IPS-18c (cell line): ENCODE data around the gene RGMA.
"Not testable (repeated sequence)": the region's sequence is repeated elsewhere in the genome, so short reads cannot be mapped to it uniquely, and the experiment has no call there.

Experiments used
- H3K4me3 ChIP-seq: 2 replicates; pipeline ENCODE4 v1.7.0; 2013; ENCODE audit warnings: low read depth, mild to moderate bottlenecking, low read length, moderate library complexity; ENCODE audit not compliant: insufficient read depth
- H3K9me3 ChIP-seq: one replicate; pipeline ENCODE4 v1.6.1; 2013; ENCODE audit warnings: mild to moderate bottlenecking, low read length, moderate library complexity; ENCODE audit not compliant: control insufficient read depth, insufficient read depth

Gene RGMA

GRCh38 chr15:93033434-93034045 is 55.5 kb downstream of the RGMA start:
- no peak overlapping the region for H3K4me3 ChIP-seq
- peaks cover 2% of the 10 kb centered on the region for H3K9me3 ChIP-seq

- not testable (repeated sequence) for H3K9me3 ChIP-seq, H3K4me3 ChIP-seq
These were observed 56.4 kb downstream of the RGMA start for GRCh38 chr15:93032515-93033206.

- H3K4me3 ChIP-seq, H3K9me3 ChIP-seq: not testable (repeated sequence)
These were observed 57.2 kb downstream of the RGMA start for GRCh38 chr15:93031557-93032384.

- no peak overlapping the region for H3K4me3 ChIP-seq
- H3K9me3 ChIP-seq, result no peaks in the 10 kb centered on the region
These were observed 57.9 kb downstream of the RGMA start for GRCh38 chr15:93031103-93031464.

- Histone ChIP-seq H3K9me3 (no peaks in the 10 kb centered on the region), H3K4me3 (no peak overlapping the region)
These were observed 58.4 kb downstream of the RGMA start for GRCh38 chr15:93030430-93031102.

- Histone ChIP-seq H3K9me3 (no peaks in the 10 kb centered on the region), H3K4me3 (no peak overlapping the region)
These were observed 59.1 kb downstream of the RGMA start for GRCh38 chr15:93029836-93030429.

- Histone ChIP-seq H3K4me3 (no peak overlapping the region), H3K9me3 (no peaks in the 10 kb centered on the region)
These were observed 59.7 kb downstream of the RGMA start for GRCh38 chr15:93029214-93029835.

GRCh38 chr15:93028632-93029213 is 60.3 kb downstream of the RGMA start:
- Histone ChIP-seq H3K9me3 (no peaks in the 10 kb centered on the region), H3K4me3 (no peak overlapping the region)

- no peaks in the 10 kb centered on the region for H3K9me3 ChIP-seq
These were observed 60.8 kb downstream of the RGMA start for GRCh38 chr15:93028111-93028631.

GRCh38 chr15:93027413-93027812 is 61.6 kb downstream of the RGMA start:
- Histone ChIP-seq H3K4me3 (no peak overlapping the region), H3K9me3 (no peaks in the 10 kb centered on the region)

More at GRCh38 chr15:93028111-93028631, 60.8 kb downstream of the RGMA start:
- no peak overlapping the region for H3K4me3 ChIP-seq

- H3K4me3 ChIP-seq, result no peak overlapping the region
- H3K9me3 ChIP-seq, result no peaks in the 10 kb centered on the region
These were observed 62.6 kb downstream of the RGMA start for GRCh38 chr15:93026380-93026817.

- Histone ChIP-seq H3K4me3 (no peak overlapping the region), H3K9me3 (no peaks in the 10 kb centered on the region)
These were observed 63.4 kb downstream of the RGMA start for GRCh38 chr15:93025625-93025982.

GRCh38 chr15:93024716-93025624 is 64.0 kb downstream of the RGMA start:
- no peak overlapping the region for H3K4me3 ChIP-seq
- H3K9me3 ChIP-seq, result no peaks in the 10 kb centered on the region

- Histone ChIP-seq H3K4me3 (no peak overlapping the region), H3K9me3 (no peaks in the 10 kb centered on the region)
These were observed 64.7 kb downstream of the RGMA start for GRCh38 chr15:93024293-93024692.

GRCh38 chr15:93020976-93021772 is 67.8 kb downstream of the RGMA start:
- H3K4me3 ChIP-seq, result no peak overlapping the region
- no peaks in the 10 kb centered on the region for H3K9me3 ChIP-seq
